Measurements from ENCODE around the gene BRCA1.
"Not testable (repeated sequence)": the region's sequence is repeated elsewhere in the genome, so short reads cannot be mapped to it uniquely, and the experiment has no call there.

BRCA1 gene

DNA sequence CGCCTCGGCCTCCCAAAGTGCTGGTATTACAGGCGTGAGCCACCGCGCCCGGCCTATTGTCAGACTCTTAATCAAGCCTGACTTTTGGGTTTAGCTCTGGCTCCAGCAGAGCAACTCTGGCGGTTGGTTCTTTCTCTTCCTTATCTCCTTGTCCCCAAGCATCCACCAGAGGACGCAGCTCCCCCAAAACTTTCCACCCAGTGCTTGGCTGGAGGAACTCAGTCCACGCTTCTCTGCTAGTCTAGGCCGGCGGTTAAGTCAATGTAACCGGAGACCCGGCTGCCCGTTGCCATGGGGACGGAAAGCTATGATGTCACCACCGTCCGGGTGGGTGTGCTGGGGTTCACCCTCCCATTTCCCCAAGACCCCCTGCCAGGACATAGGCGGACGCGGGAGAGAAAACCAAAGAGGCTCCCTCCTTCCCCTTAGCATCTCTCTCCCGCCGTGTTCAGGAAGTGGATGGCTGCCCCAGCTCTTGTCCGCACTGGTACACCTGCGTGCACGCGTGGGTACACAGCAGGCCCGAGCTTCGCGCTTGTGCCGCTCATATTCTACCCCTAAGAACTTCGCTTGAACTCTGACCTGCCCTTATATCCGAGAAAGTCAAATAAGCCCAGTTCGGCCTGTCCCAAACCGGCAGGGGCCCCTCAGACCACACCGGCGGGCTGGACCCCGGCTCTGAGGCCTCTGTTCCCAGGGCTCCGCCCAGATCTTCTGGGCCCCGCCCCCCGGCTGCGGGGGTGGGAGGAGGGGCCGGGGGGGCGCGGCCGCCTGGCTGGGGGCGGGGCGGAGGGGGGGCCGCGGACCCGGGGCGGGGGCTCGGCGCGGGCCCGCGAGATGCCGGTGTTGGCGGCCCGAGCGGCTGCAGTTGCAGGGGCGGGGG, 100.5 kb downstream of the BRCA1 start, which contains the start of gene RND2:
Gene RND2 (plus strand): TSS at position 825 of the 883 bp plus-strand sequence. CDS start 117 bp downstream, outside the sequence.
- DNase-seq = peak; percentile 39 to 64 (median 52)

DNA sequence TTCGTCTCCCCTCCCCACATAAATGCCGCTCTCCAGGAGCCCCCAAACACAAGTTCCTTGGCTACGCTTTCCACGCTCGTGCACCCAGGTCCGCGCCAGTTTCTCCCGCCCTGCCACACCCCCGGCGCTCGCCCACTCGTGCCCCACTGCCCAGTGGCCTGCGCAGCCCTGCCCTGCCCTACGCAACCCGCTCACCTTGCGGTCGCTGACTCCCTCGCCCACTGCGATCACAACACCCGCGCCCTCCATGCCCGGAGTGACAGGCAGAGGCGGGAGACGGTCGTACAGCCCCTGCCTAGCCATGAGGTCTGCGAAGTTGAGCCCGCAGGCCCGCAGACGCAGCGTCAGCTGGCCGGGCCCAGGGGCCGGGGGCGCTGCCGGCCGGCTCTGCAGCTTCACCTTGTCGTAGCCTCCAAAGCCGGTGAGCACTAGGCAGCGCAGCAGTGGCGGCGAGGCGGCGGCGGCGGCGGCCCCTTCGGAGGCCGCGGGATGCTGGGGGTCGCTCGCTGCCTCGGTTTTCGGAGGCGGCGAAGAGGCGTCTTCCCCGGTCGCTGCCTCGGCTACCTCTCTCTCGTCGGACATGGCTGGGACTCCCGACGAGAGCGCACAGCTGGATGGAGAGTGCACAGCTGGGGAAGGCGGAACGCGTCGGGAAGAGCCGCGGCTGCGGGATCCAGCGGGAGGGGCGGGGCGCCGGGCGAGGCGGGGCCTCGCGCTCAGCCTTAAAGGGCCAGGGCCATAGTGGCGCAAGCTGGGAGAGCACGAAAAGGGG, 103.2 kb downstream of the BRCA1 start, which contains the start of gene VAT1:
Gene VAT1 (minus strand): TSS at position 645 of the 772 bp plus-strand sequence. CDS start 63 bp downstream, at position 582.
- peak; percentile 21 to 42 (median 37) for DNase-seq

DNA sequence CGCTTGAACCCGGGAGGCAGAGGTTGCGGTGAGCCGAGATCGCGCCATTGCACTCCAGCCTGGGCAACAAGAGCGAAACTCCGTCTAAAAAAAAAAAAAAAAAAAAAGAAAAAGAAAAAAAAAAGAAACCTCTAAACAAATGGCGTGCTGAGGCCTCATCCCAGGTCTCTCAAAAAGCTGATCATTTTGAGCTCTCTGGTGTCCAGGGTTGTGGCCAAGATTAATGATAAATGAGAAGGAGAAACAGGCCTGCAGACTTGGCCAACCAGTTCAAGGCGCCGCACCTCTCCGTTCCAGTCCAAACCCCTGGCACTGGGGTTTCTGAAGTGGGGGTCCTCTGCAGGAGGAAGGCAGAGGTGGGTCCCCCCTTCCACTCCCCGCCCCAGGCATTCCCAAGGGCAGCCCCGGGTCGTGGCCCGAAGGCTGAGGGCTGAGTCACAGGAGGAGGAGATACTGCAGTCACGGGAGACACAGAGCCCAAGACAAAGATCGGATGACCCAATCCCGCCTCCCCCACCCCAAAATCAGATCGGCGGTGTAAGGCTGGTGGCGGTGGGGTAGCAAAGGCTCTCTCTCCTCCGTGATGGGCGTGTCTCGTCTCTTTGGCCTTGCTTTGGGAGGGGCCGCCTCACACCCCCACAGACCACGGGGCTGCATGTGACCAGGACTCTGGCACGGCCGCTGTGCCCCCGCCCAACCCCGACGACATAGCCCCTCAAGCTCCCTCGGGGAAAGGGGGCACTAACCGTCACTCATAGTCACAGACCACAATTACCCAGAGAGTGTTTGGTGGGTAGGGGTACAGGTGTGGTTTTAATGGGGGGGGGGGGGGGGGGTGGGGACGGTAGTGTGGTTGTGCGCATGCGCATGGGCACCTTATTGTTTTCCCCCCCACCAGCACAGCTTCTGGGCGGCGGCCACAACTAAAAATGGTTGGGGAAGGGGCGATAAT, 104.1 kb downstream of the BRCA1 start:
- no peak for DNase-seq

DNA sequence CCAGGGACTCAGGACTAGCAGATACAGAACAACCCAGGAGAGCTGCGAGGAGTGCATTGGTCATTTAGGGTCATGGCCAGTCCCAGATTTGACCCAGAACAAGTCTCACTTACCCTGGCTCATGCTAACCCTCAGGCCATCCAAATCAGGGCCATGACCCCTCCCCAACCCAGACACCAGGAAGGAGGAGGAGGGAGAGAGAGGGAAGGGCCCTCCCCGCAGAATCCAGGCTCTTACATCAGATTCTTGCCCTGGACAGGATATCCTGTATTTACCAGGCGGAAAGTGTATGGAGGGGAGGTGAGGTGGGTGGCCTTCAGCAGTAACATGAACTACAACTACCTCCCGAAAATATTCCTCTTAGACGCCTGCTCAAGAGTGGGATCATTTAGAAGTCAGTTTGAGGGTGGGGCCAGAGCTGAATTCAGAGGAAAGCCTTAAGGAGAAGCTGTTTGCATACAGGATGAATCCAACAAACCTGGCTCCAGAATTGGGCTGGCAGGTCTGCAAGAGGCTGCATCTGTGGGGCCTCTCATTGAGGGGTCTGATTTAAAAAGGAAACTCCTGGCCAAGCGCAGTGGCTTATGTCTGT, 105.0 kb downstream of the BRCA1 start:
- DNase-seq = no peak

DNA sequence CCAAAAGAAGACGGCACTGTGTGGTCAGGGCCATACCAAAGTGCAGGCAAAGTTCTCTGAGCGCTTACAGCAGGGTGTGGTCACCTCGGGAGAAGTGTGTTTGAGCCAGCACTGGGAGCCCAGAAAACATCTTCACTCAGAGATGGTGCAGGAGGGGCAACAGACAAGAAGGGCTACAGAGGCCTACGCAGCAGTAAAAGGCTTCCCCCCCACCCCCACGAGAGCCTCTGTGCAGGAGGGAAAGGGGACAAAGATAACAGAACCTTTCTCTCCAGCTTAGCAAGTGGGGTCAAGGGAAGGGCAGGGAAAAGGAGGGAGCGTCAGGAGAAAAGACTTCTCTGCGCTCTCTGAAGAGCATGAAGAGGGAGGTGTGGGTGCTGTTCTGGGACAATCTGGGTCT, 105.7 kb downstream of the BRCA1 start:
- no peak for DNase-seq

DNA sequence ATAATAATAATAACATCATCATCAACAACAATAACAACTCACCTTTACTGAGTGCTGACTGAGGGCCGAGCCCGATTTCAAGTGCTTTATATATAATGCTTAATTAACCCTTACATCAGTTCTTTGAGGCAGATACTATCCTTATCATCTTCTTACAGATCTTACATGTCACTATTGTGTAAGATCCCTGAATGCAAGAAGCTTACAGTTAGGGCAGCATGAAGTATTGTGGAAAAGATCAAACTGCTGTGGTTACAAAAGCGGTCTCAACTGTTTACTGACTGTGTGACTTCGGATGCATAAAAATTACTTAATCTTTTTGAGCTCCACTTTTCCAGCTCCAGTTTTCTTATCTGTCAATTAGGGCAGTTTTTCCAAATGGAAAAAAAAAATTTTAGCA, 106.2 kb downstream of the BRCA1 start:
- DNase-seq = no peak

DNA sequence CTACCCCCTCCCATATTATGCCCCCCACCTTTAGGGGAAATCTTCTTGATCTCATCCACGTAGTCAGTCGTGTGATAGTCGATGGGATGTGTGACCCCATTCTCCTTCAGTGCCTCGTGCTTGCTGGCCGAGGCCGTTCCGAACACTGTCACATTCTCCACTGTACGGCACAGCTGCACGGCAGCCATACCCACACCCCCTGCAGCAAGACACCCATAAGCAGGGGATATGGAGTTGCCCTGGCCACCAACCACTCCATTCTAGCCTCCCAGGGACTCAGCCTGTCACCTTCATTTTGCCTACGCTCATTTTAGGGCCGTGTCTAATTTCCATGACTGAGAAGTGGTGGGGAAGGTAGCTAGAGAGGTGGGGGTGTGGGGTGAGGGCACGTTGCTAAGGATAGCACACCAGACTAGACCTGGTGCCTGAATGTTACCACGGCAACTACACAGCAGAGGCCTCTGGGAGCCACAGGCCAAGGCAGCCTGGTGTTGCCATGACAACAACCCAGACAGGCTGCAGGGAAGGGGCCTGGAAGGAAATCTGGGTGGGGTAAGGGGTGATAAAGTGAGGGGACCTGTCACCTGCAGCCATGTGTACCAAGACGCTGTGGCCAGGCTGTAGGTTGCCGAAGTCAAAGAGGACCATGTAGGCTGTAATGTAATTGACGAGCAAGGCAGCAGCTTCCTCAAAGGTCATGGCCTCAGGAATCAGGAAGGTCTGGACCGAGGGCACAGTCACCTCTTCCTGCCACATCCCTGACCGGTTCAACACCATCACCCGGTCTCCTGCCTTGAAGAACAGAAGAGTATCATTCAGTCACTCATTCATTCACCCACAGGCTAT, 106.9 kb downstream of the BRCA1 start:
- DNase-seq = no peak

DNA sequence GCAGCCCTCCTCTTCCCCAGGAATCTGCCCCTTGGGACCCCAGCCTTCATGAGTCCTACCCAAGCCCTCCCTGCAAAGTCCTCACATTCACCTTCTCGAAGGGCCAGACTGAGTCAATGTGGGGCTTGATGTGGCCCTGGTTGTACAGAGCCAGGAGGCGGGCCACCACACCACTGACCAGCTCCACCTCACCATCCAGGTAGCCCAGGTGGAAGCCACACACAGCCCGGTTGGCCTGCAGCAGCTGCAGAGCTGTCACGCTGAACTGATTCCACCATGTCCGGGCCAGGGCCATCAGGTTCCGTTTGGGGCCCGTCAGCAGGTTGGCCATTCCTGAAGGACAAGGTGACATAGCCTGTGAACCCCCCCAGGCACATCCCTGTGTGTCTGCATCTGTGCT, 108.9 kb downstream of the BRCA1 start:
- no peak for DNase-seq

DNA sequence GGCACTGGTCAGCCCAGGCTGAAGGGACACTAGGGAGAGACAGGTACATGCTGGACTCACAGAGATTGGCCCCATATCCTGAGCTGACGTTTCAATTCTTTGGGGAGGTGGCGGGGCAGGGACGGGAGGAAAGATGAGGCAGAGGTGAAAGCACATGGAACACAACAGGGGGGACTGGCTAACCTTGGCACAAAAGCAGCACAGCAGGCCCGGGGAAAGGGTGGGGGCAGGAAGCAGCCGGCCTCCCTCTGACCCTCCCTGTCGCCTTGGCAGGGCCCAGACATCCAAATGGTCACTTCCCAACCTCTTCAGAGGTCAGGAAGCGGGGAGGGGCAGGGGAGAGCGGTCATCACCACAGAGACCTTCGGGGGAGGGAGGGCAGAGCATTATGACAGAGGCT, 109.6 kb downstream of the BRCA1 start:
- no peak for DNase-seq

DNA sequence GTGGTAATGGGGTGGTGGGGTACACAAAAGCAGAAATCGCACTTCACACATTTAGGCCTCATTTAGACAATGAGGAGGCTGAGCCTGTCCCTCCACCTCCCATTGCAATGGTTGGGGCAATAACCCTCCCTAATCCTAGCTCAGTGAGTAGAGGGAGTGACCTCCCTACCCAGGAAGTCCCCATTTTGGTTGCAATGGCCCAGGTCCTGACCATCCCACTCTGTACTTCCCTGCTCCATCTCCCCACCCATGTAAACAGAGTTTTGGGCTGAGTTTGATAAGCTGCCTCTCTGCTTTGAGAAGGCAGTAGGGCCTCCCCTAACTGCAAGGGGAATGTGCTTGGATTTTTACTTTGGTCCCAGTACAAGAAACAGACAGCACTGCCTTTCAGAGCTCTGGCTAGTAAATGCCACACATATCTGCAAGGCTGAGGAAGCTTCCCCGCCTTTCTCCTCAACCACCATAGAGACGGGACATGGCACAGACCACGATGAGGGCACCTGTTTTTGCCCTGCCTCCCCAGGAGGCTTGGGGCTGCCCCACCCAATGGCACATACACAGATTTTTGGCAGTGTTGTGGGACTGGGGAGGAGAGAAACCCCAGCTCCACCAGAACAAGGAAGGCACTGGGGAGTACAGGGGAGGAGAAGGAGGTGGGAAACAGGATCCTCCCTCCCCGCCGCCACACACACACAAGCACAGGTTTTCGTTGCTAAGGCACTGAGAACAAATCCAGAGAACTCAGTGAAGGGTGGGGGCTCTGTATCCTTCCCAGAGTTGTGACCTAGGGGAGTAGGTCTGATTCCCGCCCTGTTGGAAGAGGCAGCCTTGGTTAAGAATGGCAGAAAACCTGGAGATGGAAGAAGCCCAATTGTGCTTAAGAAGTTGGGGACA, 110.3 kb downstream of the BRCA1 start:
- no peak for DNase-seq

DNA sequence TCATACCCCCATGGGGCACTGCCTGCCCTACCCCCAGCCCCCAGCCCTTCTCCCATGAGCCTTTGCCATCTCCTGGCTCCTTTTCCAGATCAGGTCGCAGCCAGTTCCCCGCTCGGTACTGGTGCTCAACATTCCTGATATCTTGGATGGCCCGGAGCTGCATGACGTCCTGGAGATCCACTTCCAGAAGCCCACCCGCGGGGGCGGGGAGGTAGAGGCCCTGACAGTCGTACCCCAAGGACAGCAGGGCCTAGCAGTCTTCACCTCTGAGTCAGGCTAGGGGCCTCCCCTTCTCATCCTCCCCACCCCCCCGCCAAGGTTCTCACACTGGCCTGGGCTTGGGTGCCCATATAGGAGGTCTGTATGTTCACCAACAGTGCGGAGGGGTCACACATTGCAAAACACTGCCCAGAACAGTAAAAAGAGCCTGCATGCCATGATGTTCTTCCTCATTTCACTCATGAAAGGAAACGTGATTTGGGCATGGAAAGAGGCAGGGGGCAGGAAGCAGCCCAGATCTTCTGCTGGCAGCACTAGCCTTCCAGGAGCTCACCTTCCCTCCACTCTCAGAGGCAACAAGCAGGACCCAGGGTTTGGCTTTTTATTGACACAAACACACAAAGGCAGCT, 111.0 kb downstream of the BRCA1 start:
- no peak for DNase-seq

DNA sequence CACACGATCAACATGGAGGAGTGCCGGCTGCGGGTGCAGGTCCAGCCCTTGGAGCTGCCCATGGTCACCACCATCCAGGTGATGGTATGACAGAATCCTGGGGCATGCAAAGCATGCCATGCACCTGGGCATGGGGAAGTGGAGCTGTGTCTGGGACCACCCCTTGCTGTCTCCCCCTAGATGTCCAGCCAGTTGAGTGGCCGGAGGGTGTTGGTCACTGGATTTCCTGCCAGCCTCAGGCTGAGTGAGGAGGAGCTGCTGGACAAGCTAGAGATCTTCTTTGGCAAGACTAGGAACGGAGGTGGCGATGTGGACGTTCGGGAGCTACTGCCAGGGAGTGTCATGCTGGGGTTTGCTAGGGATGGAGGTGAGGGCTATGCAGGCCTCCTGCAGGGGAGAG, 111.9 kb downstream of the BRCA1 start:
- DNase-seq = no peak

DNA sequence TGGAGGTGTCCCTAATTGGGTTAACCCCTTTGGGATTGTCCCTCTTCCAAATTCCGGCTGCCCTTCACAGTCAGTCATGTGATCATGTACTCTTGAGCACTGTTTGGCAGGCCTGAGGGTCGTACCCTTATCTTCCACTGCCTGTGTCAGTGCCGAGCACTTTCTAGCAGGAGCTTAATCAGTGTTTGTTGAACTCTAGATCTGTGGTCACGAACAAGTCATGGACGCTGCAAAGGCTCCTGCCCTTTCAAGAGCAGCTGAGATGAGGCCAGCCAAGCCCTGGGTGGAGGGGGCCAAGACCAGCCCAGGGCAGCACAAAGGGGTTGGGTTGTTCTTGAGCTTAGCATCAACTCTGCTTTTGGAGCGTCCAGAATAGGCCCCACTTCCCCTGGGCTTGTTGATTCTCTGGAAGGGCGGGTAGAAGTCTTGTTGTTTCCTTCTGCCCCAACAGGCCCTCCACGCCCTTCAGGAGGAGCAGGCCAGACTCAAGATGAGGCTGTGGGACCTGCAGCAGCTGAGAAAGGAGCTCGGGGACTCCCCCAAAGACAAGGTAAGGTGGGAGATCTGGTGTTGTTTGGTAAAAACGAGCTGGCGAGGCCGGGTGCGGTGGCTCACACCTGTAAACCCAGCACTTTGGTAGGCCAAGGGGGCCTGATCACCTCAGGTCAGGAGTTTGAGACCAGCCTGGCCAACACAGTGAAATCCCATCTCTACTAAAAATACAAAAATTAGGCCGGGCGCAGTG, 113.3 kb downstream of the BRCA1 start:
- DNase-seq = no peak

DNA sequence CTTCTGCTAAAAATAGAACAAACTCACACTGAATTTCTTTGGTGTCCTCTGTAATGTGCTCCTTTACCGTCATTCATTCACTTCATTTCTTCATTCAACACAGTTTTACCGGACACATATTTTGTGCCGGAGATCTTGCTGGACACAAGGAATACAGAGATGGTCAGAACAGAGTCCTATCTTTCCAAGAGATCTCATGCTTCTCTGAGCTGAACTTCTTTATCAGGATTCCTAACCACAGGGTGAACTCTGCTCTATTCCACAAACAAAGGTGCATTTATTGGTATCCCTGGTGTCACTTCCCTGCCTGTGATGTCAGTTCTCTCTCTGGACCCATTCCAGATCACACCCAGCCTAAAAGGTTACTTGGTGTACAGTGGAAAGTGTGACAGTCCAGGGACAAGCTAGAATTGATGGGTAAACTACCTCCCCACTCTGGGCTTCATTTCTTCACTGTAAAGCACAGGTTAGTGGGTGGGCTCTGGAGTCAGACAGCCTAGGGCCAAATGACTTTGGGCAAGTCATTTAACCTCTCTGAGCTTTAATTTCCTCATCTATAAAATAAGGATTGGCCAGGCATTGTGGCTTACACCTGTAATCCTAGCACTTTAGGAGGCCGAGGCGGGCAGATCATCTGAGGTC, 114.4 kb downstream of the BRCA1 start:
- DNase-seq = no peak

DNA sequence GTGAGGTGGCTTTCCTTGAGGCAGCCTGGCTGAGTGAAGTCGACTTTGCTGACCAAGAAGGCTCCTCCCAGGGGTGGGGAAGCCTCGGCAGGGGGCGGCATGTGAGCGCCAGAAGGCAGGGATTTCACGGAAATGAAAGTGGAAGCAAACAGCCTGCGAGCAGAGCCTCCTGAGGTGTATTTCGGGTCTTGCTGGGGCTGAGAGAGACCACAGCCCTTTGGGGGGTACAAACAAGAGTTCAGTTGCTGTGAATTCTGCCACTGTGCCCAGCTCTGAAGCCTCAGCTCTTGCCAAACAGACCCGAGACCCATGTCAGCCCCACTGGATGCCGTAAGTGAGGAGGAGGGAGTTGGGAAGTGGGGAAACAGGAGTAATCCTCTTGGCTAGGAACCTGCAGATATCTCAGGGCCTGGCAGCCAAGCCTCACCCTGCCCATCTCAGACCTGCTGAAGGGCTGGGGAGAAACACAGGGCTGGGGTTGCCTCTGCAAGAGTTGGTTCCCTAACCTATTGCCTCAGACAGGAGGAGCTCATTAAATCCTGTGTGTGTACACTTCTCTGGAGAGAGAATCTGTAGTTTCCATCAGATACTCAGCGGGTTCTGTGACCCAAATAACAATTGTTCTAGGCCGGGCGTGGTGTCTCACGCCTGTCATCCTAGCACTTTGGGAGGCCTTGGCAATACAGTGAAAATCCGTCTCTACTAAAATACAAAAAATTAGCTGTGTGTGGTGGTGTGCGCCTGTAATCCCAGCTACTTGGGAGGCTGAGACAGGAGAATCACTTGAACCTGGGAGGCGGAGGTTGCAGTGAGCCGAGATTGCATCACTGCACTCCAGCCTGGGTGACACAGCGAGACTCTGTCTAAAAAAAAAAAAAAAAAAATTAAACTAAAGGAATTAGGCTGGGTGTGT, 118.3 kb downstream of the BRCA1 start, which contains the start of gene IFI35:
Gene IFI35 (plus strand): TSS at position 146 of the 913 bp plus-strand sequence. CDS start 164 bp downstream, at position 310.
- DNase-seq = peak; percentile 61 to 79 (median 72)

DNA sequence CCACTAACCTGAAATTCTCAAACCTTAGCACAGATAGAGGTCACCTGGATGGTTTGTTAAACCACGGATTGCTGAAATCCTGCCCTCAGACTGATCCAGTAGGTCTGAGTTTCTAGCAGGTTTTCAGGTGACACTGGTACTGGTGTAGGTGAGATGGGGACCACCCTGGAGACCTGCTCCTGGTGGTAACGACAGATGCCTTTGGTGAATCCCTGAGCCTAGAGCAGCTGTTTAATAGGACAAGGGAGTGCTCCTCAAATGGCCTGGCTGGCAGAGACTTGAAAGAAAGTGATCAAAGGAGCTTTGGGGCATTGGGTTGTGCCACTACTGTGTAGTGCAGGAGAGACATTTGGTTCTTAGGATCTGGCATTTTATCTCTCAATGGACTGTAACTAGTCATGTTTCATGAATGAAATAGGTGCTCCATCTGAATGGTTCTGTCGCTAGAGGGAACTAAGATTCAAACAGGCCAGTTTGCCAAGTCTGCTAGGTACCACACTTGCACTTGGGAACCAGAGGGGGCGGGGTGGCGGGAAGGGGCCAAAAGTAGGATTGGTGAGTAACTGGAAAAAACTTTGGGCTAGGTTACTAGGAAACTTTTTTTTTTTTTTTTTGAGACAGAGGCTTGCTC, 121.5 kb downstream of the BRCA1 start:
- no peak for DNase-seq

DNA sequence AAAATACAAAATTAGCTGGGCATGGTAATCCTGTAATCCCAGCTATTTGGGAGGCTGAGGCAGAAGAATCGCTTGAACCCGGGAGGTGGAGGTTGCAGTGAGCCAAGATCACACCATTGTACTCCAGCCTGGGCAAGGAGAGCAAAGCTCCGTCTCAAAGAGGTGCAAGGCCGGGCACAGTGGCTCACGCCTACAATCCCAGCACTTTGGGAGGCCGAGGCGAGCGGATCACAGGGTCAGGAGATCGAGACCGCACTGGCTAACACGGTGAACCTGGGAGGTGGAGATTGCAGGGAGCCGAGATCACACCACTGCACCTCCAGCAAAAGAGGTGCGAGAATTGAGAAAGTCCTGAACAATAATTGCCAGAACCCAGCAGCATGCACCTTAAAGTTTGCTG, 124.3 kb downstream of the BRCA1 start:
- DNase-seq = not testable (repeated sequence)
